ENCODE measurements around the gene CD93.
A peak's percentile ranks its signal among the peaks of the same experiment; 100 is the strongest.

DNA sequence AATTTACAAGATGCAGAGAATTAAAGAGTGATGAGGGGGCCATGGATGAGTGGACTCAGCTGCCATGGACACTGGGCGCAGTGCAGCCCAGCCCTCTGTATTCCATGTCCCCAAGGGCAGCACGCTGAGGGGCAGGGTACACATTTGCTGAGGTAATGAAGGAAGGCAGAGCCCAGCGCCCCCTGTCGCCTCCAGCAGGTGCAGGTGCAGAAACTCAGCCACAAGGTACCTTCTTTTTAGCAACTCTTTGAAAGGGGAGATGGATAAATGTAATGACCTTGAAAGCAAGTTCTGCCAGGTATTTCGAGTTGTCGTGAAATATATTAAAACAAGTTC is 7.1 kb downstream of the CD93 start:
- TF ChIP-seq POLR2A (IDR thresholded peaks at IDR 0.05) = no peak
- TF ChIP-seq, protein P1, sequence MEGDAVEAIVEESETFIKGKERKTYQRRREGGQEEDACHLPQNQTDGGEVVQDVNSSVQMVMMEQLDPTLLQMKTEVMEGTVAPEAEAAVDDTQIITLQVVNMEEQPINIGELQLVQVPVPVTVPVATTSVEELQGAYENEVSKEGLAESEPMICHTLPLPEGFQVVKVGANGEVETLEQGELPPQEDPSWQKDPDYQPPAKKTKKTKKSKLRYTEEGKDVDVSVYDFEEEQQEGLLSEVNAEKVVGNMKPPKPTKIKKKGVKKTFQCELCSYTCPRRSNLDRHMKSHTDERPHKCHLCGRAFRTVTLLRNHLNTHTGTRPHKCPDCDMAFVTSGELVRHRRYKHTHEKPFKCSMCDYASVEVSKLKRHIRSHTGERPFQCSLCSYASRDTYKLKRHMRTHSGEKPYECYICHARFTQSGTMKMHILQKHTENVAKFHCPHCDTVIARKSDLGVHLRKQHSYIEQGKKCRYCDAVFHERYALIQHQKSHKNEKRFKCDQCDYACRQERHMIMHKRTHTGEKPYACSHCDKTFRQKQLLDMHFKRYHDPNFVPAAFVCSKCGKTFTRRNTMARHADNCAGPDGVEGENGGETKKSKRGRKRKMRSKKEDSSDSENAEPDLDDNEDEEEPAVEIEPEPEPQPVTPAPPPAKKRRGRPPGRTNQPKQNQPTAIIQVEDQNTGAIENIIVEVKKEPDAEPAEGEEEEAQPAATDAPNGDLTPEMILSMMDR (IDR thresholded peaks at IDR 0.05) = peak in 2 of 7 experiments; percentile 8 to 12
